GM18951 (cell line): ENCODE measurements around the gene SDHB.

Experiments used
- POLR2A ChIP-seq: IDR thresholded peaks from 4 replicates; pipeline ENCODE4 v1.6.1; 2011; ENCODE audit warnings: mild to moderate bottlenecking; ENCODE audit not compliant: insufficient read length, insufficient read depth; ENCODE audit errors: extremely low read depth
- in situ Hi-C: fragments of 300-500 bp; cut with MboI; formaldehyde crosslinking; loops from one replicate; pipeline ENCODE4 v1.12.0; 2022; ENCODE audit warnings: low sequenced_read_pairs, mixed read lengths, inconsistent platforms; ENCODE audit not compliant: unreplicated experiment

Gene SDHB

GRCh38 chr1:16978139-16978538, 75.7 kb downstream of the SDHB start:
- in situ Hi-C loops = no loop called here
- TF ChIP-seq POLR2A = no peak

DNA sequence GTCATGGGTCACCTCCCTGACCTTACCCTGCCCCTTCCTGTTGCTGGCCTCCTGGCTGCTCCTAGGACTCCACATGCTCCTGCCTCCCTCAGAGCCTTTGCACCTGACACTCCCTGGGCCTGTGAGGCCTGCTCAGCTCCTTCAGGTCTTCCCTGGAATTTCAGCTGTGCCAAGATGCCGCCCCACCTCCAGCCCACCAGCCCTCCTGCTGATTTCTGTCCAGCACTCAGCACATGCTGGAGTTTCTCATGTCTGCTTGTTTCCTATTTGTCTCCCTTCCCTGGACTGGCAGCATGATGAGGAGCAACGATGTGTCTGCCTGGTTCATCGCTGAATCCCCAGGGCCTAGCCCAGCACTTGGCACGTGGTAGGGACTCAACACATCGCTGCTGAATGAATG, 76.5 kb downstream of the SDHB start:
- TF ChIP-seq POLR2A = no peak
- in situ Hi-C loops = no loop called here

DNA sequence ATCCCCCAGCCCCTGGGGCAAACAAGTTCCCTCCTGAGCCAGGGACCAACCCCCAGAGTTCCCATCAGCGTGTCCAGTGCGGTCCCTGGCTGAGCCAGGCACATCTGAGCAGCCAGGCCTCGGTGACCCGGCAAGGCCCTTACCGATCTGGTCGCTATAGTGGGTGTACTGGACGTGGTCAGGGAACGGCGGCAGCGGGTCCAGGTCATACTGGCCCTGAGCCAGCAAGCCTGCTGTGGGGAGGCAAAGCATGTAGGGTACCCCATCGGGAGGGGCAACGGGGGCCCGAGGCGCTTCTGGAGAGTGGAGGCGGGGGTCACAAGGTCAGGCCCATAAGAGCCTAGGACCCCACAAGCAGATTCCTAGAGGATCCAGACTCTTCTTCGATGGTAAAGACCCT, 76.9 kb downstream of the SDHB start:
- in situ Hi-C loops = no loop called here
- TF ChIP-seq POLR2A = no peak

DNA sequence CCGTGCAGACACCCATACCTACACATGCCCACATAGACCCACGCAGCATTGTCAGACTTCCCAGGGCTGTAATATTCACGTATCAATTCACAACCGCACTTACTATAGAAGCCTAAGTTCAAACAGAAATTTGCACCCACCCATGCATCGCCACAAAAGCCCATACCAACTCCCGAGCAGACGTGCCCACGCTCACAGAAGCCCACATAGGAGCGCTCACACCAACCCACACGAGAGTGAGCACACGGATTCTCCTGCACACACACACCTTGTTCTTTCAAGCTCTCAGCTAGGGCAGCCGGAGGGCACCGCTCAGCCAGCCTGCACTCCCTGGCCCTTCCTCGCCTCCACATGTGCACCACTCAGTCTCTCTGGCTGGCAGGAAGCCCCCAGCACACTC, 78.0 kb downstream of the SDHB start:
- TF ChIP-seq POLR2A = no peak
- in situ Hi-C loops = no loop called here

GRCh38 chr1:16975211-16975610, 78.6 kb downstream of the SDHB start:
- no peak for TF ChIP-seq POLR2A

DNA sequence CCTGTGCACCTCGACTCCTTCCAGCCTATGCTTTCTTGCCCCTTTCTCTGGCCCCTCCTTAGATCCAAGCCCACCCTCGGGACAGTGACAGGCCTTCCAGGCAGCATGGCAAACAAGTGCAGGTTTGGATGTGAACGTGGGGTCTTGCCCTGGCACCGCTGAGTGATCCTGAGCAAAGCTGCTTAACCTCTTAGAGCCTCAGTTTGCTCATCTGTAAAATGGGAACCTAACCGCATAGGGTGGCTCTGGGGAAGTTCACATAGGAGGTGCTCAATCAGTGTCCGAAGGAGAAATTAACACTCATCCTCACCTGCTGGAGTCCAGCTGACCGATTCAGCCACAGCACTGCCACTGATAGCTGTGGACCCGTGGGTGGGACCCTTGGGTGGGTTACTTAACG, 80.6 kb downstream of the SDHB start:
- no peak for TF ChIP-seq POLR2A
- in situ Hi-C loops = no loop called here

More at GRCh38 chr1:16975211-16975610, 78.6 kb downstream of the SDHB start:
- in situ Hi-C loops = no loop called here

GRCh38 chr1:16972189-16972895, 81.5 kb downstream of the SDHB start:
- in situ Hi-C loops = no loop called here
- no peak for TF ChIP-seq POLR2A

- no peak for TF ChIP-seq POLR2A
- in situ Hi-C loops = no loop called here
Observed at GRCh38 chr1:16971341-16972188, 82.3 kb downstream of the SDHB start.

GRCh38 chr1:16970132-16970910, 83.5 kb downstream of the SDHB start:
- no peak for TF ChIP-seq POLR2A
- in situ Hi-C loops = no loop called here

DNA sequence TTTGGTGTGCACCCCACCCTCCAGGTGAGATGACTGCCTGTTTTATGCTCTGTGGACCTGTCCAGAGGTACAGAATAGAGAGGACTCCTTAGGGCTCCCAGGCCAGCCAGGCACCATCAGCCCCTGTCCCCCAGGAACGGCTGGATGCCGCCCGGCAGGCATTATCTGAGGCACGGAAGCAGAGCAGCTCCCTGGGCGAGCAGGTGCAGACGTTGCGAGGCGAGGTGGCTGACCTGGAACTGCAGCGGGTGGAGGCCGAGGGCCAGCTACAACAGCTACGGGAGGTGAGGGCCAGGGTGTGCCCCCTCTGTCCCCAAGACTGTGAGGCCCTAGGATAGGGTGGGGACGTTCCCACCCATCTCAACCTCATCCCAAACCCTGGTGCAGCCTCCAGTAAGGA, 84.2 kb downstream of the SDHB start:
- in situ Hi-C loops = no loop called here
- TF ChIP-seq POLR2A = no peak

DNA sequence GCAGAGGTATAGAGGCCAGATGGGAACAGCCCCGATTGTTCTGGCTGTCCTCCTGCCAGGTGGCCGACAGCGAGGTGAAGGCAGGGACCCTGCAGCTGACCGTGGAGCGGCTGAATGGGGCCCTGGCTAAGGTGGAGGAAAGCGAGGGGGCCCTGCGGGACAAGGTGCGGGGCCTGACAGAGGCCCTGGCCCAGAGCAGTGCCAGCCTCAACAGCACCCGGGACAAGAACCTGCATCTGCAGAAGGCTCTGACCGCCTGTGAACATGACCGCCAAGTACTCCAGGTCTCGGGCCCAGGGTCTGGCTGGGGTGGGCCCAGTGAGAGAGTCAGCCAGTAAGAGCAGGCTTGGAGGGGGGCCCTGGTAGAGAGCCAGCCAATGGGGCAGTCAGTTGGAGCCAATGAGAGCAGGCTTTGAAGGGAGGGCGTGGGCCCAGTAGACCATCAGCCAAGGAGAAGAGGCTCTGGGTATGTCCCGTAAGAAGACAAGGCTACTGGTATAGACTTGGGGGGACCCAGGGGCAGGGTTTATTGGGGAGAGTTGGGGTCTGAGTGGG, 84.7 kb downstream of the SDHB start:
- in situ Hi-C loops = no loop called here
- no peak for TF ChIP-seq POLR2A
